ENCODE measurements around the gene LIMA1.
"Not testable (repeated sequence)": the region's sequence is repeated elsewhere in the genome, so short reads cannot be mapped to it uniquely, and the experiment has no call there.

Gene LIMA1

DNA sequence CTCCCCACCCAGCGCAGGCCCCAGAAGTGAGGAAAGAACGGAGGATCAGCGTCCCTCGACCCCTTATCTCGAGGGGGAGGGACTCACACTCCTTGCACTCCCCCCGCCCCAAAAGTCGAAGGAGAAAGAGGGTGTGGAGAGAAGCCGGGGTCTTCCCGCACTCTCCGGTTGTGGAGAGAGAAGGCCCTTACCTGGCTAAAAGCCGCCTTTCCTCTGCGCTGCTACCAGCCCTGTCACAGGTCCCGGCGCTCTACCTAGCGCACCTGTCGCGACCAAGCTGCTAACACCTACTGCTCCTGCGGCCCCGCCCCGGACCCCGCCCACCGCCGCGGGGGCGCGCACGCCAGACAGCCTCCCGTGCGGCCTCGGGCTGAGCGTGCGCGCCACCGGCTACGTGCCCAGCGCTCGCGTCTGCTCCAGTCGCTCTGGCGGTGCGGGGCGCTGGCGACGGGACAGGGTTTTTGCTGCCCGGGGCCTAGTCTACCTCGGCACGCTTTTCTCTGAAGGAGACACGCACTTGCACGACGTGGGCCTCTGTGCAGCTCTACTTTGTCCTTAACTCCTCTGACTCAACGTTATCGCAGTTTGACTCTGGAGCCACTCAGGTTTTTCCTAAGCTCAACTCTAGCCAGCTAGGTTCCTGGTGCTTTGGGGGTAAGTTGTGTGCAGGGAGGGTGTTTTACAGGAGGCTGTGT lies at the start of gene LIMA1:
LIMA1 (minus strand) TSS at position 292 of the 695 bp plus-strand sequence. CDS start 34,769 bp downstream, outside the sequence.
- Histone ChIP-seq H3K4me3 (peak within 1 kb of the TSS; percentile 52 to 86 (median 80)), H3K27ac (peak within 1 kb of the TSS; percentile 28 to 89 (median 82))

DNA sequence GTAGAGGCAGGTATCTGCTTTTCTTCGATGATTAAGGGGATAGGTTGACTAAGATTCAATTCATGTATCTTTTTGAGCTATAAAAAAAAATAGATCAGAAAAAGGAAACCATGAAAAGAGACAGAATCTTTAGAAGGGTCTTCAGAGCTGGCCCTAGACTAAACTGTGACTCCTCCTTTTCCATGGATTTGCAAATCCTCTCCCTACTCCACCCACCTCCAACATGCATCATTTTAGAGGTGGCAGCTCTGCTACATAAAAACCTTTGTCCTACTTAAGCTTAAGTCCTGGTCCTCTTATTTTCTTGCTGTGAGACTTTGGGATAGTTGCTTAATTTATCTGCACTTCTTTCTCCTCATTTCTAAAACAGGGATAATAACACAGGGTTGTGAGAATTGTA lies 48.4 kb upstream of the LIMA1 start:
- no peak overlapping the region for H3K27ac ChIP-seq
- no peak overlapping the region for H3K4me3 ChIP-seq

DNA sequence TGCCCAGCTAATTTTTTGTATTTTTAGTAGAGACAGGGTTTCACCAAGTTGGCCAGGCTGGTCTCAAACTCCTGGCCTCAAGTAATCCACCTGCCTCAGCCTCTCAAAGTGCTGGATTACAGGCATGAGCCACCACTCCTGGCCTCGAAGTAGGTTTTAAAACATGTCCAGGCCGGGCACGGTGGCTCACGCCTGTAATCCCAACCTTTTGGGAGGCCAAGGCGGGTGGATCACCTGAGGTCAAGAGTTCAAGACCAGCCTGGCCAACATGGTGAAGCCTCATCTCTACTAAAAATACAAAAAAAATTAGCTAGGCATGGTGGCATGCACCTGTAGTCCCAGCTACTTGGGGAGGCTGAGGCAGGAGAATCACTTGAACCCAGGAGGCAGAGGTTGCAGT lies 45.3 kb upstream of the LIMA1 start:
- not testable (repeated sequence) for H3K4me3 ChIP-seq, H3K27ac ChIP-seq

DNA sequence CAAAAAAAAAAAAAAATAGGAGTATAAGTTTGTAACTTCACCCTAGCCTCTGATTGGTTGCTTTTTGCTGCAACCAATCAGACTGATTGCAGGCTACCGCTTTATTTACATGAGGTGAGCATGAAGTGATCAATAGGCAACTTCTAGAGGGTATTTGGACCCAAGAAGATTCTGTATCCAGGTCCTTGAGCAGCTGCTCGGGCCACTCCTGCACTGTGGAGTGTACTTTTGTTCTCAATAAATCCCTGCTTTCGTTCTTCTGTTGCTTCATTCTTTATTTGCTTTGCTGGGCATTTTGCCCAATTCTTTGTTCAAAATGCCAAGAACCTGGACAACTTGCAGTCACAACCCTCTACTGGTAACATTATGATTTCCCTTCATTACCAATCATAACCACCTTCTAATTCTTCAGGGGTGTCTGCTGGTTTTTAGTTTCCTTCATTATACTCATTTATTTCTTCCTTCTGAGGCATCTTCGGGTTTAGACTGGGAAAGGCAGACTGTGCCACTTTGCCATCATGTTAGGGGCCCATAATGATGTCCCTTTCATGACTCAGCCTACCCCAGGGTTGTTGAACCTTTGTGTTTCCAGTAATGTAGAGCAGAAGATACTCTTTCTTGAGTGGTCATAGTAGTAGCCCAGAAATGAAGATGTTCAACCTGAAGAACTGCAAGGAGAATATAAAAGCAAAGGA lies 43.4 kb upstream of the LIMA1 start:
- Histone ChIP-seq H3K4me3 (no peak overlapping the region), H3K27ac (no peak overlapping the region)

DNA sequence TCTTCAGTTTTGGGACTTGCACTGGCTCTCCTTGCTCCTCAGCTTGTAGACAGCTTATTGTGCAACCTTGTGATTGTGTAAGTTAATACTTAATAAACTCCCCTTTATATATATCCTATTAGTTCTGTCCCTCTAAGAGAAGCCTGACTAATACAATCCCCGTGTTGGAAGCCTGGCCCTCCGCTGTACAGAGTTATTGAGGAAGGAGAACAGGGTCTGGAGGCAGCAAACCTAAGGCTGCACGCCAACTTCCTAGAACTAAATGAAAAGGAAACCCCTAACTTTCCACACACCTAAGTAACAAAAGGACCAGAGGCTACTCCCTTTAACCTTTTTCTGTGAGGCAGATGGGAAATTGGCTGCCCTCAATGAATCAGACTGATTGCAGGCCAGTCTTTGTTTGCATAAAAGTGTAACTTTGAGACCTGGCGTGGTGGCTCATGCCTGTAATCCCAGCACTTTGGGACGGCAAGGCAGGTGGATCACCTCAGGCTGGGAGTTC lies 42.6 kb upstream of the LIMA1 start:
- Histone ChIP-seq H3K27ac (no peak overlapping the region), H3K4me3 (no peak overlapping the region)

DNA sequence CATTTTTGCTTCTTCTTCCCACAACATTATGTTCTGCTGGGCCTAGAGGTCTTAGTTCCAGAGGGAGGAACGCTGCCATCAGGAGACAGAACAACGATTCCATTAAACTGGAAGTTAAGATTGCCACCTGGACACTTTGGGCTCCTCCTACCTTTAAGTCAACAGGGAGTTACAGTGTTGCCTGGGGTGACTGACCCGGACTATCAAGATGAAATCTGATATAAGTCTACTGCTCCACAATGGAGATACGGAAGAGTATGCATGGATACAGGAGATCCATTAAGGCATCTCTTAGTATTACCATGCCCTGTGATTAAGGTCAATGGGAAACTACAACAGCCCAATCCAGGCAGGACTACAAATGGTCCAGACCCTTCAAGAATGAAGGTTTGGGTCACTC lies 41.5 kb upstream of the LIMA1 start:
- not testable (repeated sequence) for H3K27ac ChIP-seq, H3K4me3 ChIP-seq

DNA sequence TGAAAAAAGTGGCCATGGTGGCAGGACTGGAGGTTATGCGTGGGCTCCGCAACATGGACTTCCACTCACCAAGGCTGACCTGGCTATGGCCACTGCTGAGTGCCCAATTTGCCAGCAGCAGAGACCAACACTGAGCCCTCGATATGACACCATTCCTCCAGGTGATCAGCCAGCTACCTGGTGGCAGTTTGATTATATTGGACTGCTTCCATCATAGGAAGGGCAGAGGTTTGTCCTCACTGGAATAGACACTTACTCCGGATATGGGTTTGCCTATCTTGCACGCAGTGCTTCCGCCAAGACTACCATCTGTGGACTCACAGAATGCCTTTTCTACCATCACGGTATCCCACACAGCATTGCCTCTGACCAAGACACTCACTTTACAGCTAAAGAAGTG lies 40.8 kb upstream of the LIMA1 start:
- H3K4me3 ChIP-seq, H3K27ac ChIP-seq: not testable (repeated sequence)

DNA sequence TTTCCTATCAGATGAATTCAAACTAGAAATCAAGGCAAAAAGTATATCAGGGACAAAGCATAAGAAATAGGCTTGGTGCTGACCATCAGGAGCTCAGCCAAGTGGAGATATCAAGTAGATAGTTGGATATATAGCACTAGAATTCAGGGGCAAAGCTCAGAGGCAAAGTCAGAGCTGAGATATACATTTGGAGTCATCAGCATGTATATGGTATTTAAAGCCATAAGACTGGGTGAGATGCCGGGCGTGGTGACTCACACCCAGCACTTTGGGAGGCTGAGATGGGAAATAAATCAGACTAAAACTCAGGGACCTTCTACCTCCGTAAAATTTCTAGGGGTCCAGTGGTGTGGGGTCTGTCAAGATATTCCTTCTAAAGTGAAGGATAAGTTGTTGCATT lies 38.9 kb upstream of the LIMA1 start:
- no peak overlapping the region for H3K27ac ChIP-seq
- H3K4me3 ChIP-seq: no peak overlapping the region

DNA sequence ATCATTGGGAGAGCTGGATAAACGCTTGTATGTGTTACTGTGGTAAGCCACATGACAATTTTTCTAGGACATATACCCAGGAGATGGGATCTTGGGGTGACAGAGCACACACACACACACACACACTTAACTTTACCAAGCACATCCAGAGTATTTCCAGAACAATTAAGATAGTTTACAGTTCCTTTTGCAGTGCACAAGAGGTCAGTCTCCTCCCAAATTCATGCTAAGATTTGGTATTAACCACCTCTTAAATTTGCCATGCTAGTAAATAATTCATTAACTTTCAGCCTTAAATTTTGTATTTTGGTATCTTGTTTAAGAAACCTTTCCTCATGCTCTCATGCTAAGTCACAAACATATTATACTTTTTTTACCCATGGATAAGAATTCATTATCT lies 33.9 kb upstream of the LIMA1 start:
- Histone ChIP-seq H3K4me3 (no peak overlapping the region), H3K27ac (no peak overlapping the region)

DNA sequence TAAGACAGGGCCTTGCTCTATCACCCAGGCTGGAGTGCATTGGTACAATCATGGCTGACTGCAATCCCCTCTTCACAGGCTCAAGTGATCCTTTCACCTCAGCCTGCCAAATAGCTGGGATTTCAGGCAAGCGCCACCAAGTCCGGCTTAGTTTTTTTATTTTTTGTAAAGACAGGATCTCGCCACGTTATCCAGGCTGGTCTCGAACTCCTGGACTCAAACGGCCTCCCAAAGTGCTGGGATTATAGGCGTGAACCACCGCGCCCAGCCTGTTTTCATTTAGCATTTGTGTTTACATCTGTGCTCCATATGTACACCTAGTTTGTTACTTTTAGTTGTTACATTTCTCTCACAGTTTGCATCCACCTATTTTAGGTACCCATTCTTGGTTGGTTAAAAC lies 32.5 kb upstream of the LIMA1 start:
- no peak overlapping the region for H3K27ac ChIP-seq
- H3K4me3 ChIP-seq: no peak overlapping the region

DNA sequence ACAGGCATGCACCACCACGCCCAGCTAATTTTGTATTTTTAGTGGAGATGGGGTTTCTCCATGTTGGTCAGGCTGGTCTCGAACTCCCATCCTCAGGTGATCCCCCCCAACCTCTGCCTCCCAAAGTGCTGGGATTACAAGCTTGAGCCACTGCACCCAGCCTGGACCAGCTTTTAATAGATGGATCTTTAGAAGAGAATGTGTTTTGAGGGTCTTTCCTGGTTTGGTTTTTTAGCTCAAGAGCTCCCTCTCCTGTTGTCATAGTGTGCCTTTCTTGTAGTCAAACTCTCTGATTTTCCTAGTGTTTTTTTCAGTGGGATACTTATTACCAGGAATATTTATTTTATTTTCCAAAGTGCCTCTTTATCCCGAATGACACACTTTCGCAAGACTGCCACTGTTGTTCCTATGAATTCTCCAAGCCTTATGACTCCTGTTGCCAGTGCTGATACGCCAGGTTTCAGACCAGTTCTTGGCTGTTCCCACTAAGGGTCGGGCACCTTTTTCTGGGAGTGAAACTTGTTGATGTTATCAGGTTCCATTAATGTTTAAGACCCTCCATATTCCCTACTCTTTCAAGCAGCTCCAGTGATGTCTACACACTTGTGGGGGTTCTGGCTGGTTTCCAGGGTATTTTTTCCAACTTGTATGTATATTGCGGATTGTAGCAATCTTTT lies 31.5 kb upstream of the LIMA1 start:
- H3K4me3 ChIP-seq: no peak overlapping the region
- peak overlapping the region in 1 of 21 experiments; percentile 6 for H3K27ac ChIP-seq

DNA sequence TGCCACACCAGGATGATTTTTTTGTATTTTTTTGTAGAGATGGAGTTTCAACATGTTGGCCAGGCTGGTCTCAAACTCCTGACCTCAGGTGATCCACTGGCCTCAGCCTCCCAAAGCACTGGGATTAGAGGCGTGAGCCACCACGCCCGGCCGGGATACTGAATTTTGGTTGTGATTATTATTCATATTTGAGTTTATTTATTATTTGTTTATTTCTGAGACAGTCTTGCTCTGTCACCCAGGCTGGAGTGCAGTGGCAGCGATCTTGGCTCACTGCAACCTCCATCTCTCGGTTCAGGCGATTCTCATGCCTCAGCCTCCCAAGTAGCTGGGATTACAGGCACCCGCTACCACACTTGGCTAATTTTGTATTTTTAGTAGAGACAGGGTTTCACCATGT lies 30.7 kb upstream of the LIMA1 start:
- H3K27ac ChIP-seq, H3K4me3 ChIP-seq: not testable (repeated sequence)

DNA sequence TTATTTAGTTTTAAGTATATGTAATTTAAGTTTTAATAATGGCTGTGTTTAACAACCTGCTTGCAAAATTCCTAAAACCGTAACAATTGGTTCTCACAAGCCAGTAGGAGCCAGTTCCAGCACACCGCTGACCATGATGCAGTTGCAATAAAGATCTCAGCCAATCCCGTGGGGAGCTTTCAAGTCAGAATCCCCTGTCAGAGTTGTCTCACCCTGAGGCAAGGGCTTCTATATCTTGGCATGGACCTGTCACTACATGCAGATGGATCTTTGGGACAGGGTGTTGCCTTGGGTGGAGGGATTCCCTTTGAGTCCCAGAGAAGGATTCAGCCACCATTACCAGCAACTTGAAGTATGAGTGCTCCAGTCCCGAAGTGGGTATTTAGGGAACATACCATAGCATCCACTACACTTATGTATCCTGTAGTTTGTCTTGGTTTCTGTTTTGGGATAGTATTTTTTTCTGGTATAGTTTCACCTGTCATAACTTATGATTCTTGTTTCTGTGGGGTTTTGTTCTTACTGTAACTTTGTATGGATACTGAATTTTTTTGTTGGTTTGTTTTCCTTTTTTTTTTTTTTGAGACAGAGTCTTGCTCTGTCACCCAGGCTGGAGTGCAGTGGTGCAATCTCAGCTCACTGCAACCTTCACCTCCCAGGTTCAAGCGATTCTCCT lies 30.1 kb upstream of the LIMA1 start:
- no peak overlapping the region for H3K4me3 ChIP-seq
- H3K27ac ChIP-seq: no peak overlapping the region

DNA sequence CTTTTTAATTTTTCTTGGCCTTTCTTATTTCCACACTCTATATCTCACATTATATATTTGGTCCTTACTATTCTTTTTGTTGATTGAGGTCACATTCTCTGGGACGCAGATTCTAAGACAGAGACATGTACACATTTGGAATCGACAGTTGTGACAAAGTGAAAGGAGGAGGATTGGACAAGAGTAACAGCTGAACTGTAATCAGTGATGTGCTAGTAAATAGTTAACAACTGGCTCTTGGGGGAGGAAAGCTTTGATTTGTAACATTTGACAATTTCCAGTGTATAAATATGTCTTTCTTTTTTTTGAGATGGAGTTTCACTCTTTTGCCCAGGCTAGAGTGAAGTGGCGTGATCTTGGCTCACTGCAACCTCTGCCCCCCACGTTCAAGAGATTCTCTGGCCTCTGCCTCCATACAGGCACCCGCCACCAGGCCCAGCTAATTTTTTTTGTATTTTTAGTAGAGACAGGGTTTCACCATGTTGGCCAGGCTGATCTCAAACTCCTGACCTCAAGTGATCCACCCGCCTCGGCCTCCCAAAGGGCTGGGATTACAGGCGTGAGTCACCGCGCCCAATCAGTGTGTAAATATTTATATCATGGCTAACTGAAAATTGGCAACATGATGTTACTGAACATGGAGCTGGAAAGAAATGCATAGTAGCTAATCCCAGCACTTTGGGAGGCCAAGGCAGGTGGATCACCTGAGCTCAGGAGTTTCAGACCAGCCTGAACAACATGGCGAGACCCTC lies 28.7 kb upstream of the LIMA1 start:
- not testable (repeated sequence) for H3K4me3 ChIP-seq, H3K27ac ChIP-seq

DNA sequence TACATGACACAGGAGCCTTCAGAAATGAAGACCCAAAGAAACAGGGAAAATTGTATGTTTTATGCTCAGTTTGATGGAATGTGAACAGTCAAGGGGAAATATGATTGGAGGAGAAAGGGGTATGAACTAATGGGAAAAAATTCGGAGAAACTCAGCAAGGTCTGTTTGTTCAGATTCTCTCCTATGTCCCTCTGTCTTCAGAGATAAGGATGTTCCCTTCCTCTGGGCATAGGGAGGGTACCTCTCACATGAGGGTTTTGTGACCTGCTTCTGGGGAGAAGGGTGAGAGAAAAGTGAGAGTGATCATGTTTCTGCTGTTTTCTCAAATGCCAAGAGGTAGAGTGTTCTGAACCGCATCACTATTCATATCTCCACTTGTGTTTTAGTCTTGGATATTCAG lies 26.6 kb upstream of the LIMA1 start:
- H3K4me3 ChIP-seq: no peak overlapping the region
- H3K27ac ChIP-seq: no peak overlapping the region

DNA sequence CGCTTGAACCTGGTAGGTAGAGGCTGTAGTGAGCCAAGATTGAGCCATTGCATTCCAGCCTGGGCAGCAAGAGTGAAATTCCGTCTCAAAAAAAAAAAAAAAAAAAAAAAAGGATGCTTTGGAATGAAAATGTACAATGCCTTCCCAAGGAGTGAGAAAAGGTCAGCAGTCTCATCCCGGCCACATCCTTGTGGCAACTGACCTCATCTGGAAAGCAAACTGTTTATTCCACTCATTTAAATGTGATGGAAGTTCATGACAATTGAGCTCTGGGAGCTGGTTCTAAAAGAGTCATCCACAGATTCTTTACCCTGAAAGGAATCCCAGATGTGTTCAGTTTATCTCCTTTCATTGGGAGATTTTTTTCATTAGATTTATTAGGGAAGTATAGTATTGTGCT lies 19.4 kb upstream of the LIMA1 start:
- H3K27ac ChIP-seq: peak overlapping the region in 1 of 21 experiments; percentile 1
- H3K4me3 ChIP-seq: no peak overlapping the region

DNA sequence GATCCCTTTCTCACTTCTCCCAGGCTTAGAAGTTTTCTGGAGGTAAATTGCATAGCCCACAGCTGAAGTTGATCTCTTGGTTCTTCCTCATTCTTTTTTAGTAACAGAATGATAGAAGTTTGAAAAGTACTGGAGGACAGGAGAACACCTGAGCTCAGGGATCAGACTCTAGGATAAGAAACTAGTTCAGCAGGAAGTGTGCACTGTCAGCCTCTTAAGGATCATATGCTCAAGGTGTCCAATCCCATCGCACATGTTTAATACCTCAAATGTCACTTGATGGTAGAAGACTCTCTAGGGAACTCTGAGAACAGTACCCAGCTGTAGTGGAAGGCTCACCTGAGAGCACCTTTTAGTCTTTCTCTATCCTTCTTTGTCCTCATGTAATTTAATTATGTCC lies 14.7 kb upstream of the LIMA1 start:
- Histone ChIP-seq H3K4me3 (no peak overlapping the region), H3K27ac (peak overlapping the region in 10 of 21 experiments; percentile 2 to 61 (median 54))

DNA sequence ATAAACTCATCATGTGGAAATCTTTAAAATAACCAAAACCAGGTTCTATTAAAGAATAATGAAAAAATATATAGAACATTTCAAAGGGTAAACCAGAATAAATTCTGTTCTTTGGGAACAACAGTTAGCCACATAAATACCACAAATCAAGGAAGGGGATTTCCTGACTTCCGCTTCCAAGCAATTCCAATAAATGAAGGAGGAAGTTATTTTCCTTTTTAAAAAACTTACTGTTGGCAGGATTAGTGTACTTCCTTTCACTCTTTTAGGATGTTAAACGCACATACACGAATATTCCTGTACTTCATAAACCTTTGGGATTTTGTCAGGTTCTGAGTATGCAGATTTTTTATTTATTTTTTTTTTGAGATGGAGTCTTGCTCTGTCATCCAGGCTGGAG lies 13.7 kb upstream of the LIMA1 start:
- peak overlapping the region in 15 of 21 experiments; percentile 2 to 69 (median 56) for H3K27ac ChIP-seq
- no peak overlapping the region for H3K4me3 ChIP-seq

DNA sequence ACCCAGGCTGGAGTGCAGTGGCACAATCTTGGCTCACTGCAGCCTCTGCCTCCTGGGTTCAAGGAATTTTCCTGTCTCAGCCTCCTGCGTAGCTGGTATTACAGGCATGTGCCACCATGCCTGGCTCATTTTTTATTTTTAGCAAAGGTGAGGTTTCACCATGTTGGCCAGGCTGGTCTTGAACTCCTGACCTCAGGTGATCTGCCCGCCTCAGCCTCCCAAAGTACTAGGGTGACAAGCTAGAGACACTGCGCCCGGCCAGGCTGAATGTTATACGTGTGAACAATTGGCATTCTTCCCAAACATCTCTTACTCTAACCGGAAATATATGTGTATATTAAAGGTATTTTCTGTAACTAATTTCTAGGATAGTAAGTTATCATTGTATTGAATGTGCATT lies 13.2 kb upstream of the LIMA1 start:
- no peak overlapping the region for H3K4me3 ChIP-seq
- peak overlapping the region in 12 of 21 experiments; percentile 3 to 69 (median 50) for H3K27ac ChIP-seq

DNA sequence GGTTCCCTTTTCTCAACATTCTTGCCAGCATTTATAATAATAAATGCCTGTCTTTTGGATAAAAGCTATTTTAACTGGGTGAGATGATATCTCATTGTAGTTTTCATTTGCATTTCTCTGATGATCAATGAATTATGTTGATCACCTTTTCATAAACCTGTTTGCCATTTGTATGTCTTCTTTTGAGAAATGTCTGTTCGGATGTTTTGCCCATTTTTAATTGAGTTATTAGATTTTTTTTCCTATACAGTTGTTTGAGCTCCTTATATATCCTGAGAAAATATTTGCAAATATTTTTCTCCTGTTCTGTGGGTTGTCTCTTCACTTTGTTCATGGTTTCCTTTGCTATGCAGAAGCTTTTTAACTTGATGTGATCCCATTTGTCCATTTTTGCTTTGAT lies 8.1 kb upstream of the LIMA1 start:
- Histone ChIP-seq H3K4me3 (no peak overlapping the region), H3K27ac (no peak overlapping the region)

All from skin epidermis (tissue), 12 donors.